Body of pancreas (tissue), 4 donors: Measurements from ENCODE around the gene MTMR1.

Experiments
- CTCF ChIP-seq, 7 experiments: fragments of 450-650 bp in 4 of 7; fragments of 200-600 bp in 3 of 7; sonication (generic) in 3 of 7; IDR thresholded peaks; one replicate each; pipeline ENCODE4 v1.5.1; 2016 to 2019; ENCODE audit warnings: antibody characterized with exemption in 7 of 7
- POLR2A ChIP-seq, 3 donors: fragments of 450-650 bp; IDR thresholded peaks; one replicate each; pipeline ENCODE4 v1.6.1; 2016; ENCODE audit warnings: antibody characterized with exemption in 3 of 3, mild to moderate bottlenecking in 2 of 3

DNA sequence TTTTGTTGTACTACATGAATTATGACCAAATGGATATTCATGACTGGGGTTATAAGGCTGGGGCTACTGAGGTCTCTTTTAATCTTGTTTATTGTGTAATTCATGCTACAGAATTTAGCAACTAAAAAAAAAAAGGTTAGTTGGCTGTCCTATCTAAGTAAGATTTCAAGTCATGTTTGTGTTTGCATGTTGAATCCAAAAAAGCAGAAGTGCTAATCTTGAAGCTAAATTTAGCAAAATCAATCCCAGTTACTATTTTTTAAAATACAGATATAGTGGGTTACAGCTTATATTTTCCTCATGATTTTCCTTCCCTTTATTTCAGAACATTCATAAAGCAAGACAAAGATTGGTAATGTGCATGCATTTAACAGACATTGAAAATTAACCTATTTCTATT is 19.4 kb downstream of the MTMR1 start:
- no peak for TF ChIP-seq CTCF (IDR thresholded peaks at IDR 0.05)
- no peak for TF ChIP-seq POLR2A (IDR thresholded peaks at IDR 0.05)
